Measurements from ENCODE around the gene ISG20L2. TPM values are rescaled to one million over a fixed set of nuclear protein-coding genes. Genes with fewer than 3 reads are reported as not detected.

ISG20L2 gene
- total and polyA plus RNA-seq, 12 donors, result 5.7 to 17.5 (median 13.3) TPM

GRCh38 chr1:156733989-156734584 lies 5.5 kb upstream of the ISG20L2 start:
- peaks cover 0 to 72% (median 36%) of the 10 kb centered on the region in 9 donors for H3K36me3 ChIP-seq
- WGBS, 2 donors, result 94% methylated on average over 20 of the region's 20 CpGs

GRCh38 chr1:156727926-156728598 lies 504 bp downstream of the ISG20L2 start, which contains the start of gene METTL25B:
Gene METTL25B (plus strand): TSS chr1:156728469. CDS start chr1:156729105, 636 bp downstream.
- Histone ChIP-seq H3K4me1 (peaks cover 21 to 52% (median 44%) of the 10 kb centered on the region in 9 donors), H3K27ac (peak within 1 kb of the TSS; percentile 92 to 98 (median 95)), H3K9me3 (no peaks in the 10 kb centered on the region), H3K36me3 (peaks cover 0 to 40% (median 20%) of the 10 kb centered on the region in 9 donors), H3K4me3 (peak within 1 kb of the TSS; percentile 57 to 86 (median 78)), H3K27me3 (no peaks in the 10 kb centered on the region)
- ATAC-seq (peak; percentile 75 to 89 (median 79)), DNase-seq (peak; percentile 76 to 80)
- TF ChIP-seq CTCF (IDR thresholded peaks at IDR 0.05), result no peak
- intact Hi-C loops (cut with DNase I), result loop anchor here in 8 of 10 donors (1.0 to 10.0 kb wide), 9 partner anchors 39 to 197 kb away; partner anchors contain the start of genes PRCC (in 7 of the 8), INSRR (in 2 of the 8), PEAR1 (in 2 of the 8) and LRRC71 (in 1 of the 8)
- 1 to 2% methylated on average over 45 to 46 of the region's 46 CpGs for WGBS, 2 donors

More at GRCh38 chr1:156733989-156734584, 5.5 kb upstream of the ISG20L2 start:
- H3K4me3 ChIP-seq, result no peak overlapping the region
- H3K9me3 ChIP-seq, result no peaks in the 10 kb centered on the region
- DNase-seq (no peak), ATAC-seq (no peak)
- no peak for TF ChIP-seq CTCF (IDR thresholded peaks at IDR 0.05)
- no peak overlapping the region for H3K27ac ChIP-seq
- H3K4me1 ChIP-seq, result peaks cover 0 to 10% (median 9%) of the 10 kb centered on the region in 9 donors
- intact Hi-C loops (cut with DNase I), result no loop called here
- no peaks in the 10 kb centered on the region for H3K27me3 ChIP-seq

- H3K27ac ChIP-seq, result peak overlapping the region in 6 of 10 donors; percentile 93 to 98 (median 97)
- DNase-seq (no peak), ATAC-seq (no peak)
- peak overlapping the region; percentile 57 to 86 (median 78) for H3K4me3 ChIP-seq
- peaks cover 21 to 52% (median 44%) of the 10 kb centered on the region in 9 donors for H3K4me1 ChIP-seq
- H3K27me3 ChIP-seq, result no peaks in the 10 kb centered on the region
- intact Hi-C loops (cut with DNase I), result loop anchor here in 8 of 10 donors (2.0 to 10.0 kb wide), 6 partner anchors 40 to 197 kb away; partner anchors contain the start of genes PRCC (in 4 of the 8), INSRR (in 2 of the 8), PEAR1 (in 2 of the 8) and LRRC71 (in 1 of the 8)
- no peaks in the 10 kb centered on the region for H3K9me3 ChIP-seq
- WGBS, 2 donors, result 52 to 59% methylated on average over 7 of the region's 7 CpGs
- no peak for TF ChIP-seq CTCF (IDR thresholded peaks at IDR 0.05)
- H3K36me3 ChIP-seq, result peaks cover 0 to 40% (median 20%) of the 10 kb centered on the region in 9 donors
These were observed 1.1 kb downstream of the ISG20L2 start for GRCh38 chr1:156727492-156727891.
